Left ventricle myocardium inferior (tissue), 1 donor: ENCODE data around the gene PTTG1IP. TPM values are rescaled to one million over a fixed set of nuclear protein-coding genes. Genes with fewer than 3 reads are reported as not detected.

Experiments used
- DNase-seq: peaks from one replicate; pipeline ENCODE4 v3.0.0-alpha.2; 2020
- H3K27ac ChIP-seq: fragments of 200-600 bp; replicated peaks from 2 replicates; pipeline ENCODE4 v1.8.0; 2021
- H3K27me3 ChIP-seq: fragments of 200-600 bp; 2 replicates; pipeline ENCODE4 v1.8.0; 2021; ENCODE audit warnings: low read depth
- H3K36me3 ChIP-seq: fragments of 200-600 bp; 2 replicates; pipeline ENCODE4 v1.8.0; 2021
- H3K4me1 ChIP-seq: fragments of 200-600 bp; 2 replicates; pipeline ENCODE4 v1.8.0; 2021
- H3K4me3 ChIP-seq: fragments of 200-600 bp; 2 replicates; pipeline ENCODE4 v1.8.0; 2021; ENCODE audit warnings: mild to moderate bottlenecking, moderate library complexity
- H3K9me3 ChIP-seq: fragments of 200-600 bp; replicated peaks from 2 replicates; pipeline ENCODE4 v1.8.0; 2021
- CTCF ChIP-seq: fragments of 200-600 bp; IDR thresholded peaks from 2 replicates; pipeline ENCODE4 v1.8.0; 2021; ENCODE audit warnings: antibody characterized with exemption, mild to moderate bottlenecking, borderline replicate concordance
- intact Hi-C: fragments of 100-400 bp; cut with micrococcal nuclease; formaldehyde crosslinking; loops from one replicate; pipeline ENCODE4 v1.11.0; 2022
- total RNA-seq: library from RNA; stranded (reverse); fragmentation: NEBNext Ultra II Directional; extraction: Animal tissue kit (Norgen Biotek cat#: 25700); gene quantifications from one replicate; pipeline ENCODE4 v1.2.1, GENCODE V29; 2021
- donor health status: DM: no; HTN: yes; CAD: no; lungs with severe emphysema.

The PTTG1IP gene
- total RNA-seq, 1 donor from 2014 or later, result 171 TPM

- Histone ChIP-seq H3K4me1 (peaks cover 54% of the 10 kb centered on the region), H3K27me3 (no peaks in the 10 kb centered on the region), H3K9me3 (no peaks in the 10 kb centered on the region), H3K36me3 (peaks cover 47% of the 10 kb centered on the region), H3K27ac (no peak overlapping the region), H3K4me3 (no peak overlapping the region)
- intact Hi-C loops, result no loop called here
- no peak for TF ChIP-seq CTCF
- no peak for DNase-seq
Measured at GRCh38 chr21:44803651-44804050, 69.8 kb downstream of the PTTG1IP start.

GRCh38 chr21:44802396-44803153 is 70.9 kb downstream of the PTTG1IP start:
- H3K9me3 ChIP-seq, result no peaks in the 10 kb centered on the region
- peaks cover 54% of the 10 kb centered on the region for H3K4me1 ChIP-seq
- no peak for DNase-seq
- H3K27ac ChIP-seq, result peak overlapping the region; percentile 85
- no peaks in the 10 kb centered on the region for H3K27me3 ChIP-seq
- H3K4me3 ChIP-seq, result peak overlapping the region; percentile 88
- intact Hi-C loops, result no loop called here
- TF ChIP-seq CTCF, result no peak
- H3K36me3 ChIP-seq, result peaks cover 45% of the 10 kb centered on the region

- TF ChIP-seq CTCF, result no peak
Measured at GRCh38 chr21:44801468-44802395, 71.8 kb downstream of the PTTG1IP start, which contains the start of gene UBE2G2. Gene UBE2G2, minus strand, starts transcription at chr21:44801820. Its CDS starts 72 bp downstream, at chr21:44801748.

GRCh38 chr21:44800971-44801467 is 72.5 kb downstream of the PTTG1IP start:
- H3K4me3 ChIP-seq, result peak overlapping the region; percentile 88
- DNase-seq, result no peak
- H3K9me3 ChIP-seq, result no peaks in the 10 kb centered on the region
- H3K27ac ChIP-seq, result peak overlapping the region; percentile 85
- intact Hi-C loops, result no loop called here
- H3K4me1 ChIP-seq, result peaks cover 54% of the 10 kb centered on the region
- no peaks in the 10 kb centered on the region for H3K27me3 ChIP-seq
- H3K36me3 ChIP-seq, result peaks cover 34% of the 10 kb centered on the region
- peak; percentile 36 for TF ChIP-seq CTCF

More at GRCh38 chr21:44801468-44802395, 71.8 kb downstream of the PTTG1IP start, which contains the start of gene UBE2G2:
- DNase-seq, result peak; percentile 82
- Histone ChIP-seq H3K36me3 (peaks cover 37% of the 10 kb centered on the region), H3K27ac (peak within 1 kb of the TSS; percentile 85), H3K4me1 (peaks cover 54% of the 10 kb centered on the region), H3K27me3 (no peaks in the 10 kb centered on the region), H3K4me3 (peak within 1 kb of the TSS; percentile 88), H3K9me3 (no peaks in the 10 kb centered on the region)
- intact Hi-C loops, result no loop called here

GRCh38 chr21:44800103-44800502 is 73.4 kb downstream of the PTTG1IP start:
- Histone ChIP-seq H3K27ac (no peak overlapping the region), H3K9me3 (no peaks in the 10 kb centered on the region), H3K4me1 (peaks cover 60% of the 10 kb centered on the region), H3K36me3 (peaks cover 25% of the 10 kb centered on the region), H3K27me3 (no peaks in the 10 kb centered on the region), H3K4me3 (peak overlapping the region; percentile 88)
- intact Hi-C loops, result no loop called here
- no peak for DNase-seq
- TF ChIP-seq CTCF, result peak; percentile 55
